Suprapubic skin (tissue), 4 donors: ENCODE results near the gene PGBD5. TPM values are rescaled to one million over a fixed set of nuclear protein-coding genes. Genes with fewer than 3 reads are reported as not detected.

Experiments used
- DNase-seq, 2 donors: peaks; one replicate each; pipeline ENCODE4 v3.0.0-alpha.2; 2019; ENCODE audit warnings: low spot score in 2 of 2
- H3K27ac ChIP-seq: fragments of 200-600 bp; sonication (generic); one replicate; pipeline ENCODE4 v1.5.1; 2019
- H3K27me3 ChIP-seq: fragments of 200-600 bp; sonication (generic); one replicate; pipeline ENCODE4 v1.5.1; 2019
- H3K36me3 ChIP-seq: fragments of 200-600 bp; sonication (generic); one replicate; pipeline ENCODE4 v1.5.1; 2019
- H3K4me1 ChIP-seq: fragments of 200-600 bp; sonication (generic); one replicate; pipeline ENCODE4 v1.5.1; 2019
- H3K4me3 ChIP-seq: fragments of 200-600 bp; sonication (generic); one replicate; pipeline ENCODE4 v1.5.1; 2019; ENCODE audit warnings: mild to moderate bottlenecking
- H3K9me3 ChIP-seq: fragments of 200-600 bp; sonication (generic); one replicate; pipeline ENCODE4 v1.5.1; 2019
- CTCF ChIP-seq, 2 donors: fragments of 200-600 bp in 1 of 2; fragments of 450-650 bp in 1 of 2; sonication (generic) in 1 of 2; IDR thresholded peaks; one replicate each; pipeline ENCODE4 v1.5.1; 2016 to 2019; ENCODE audit warnings: antibody characterized with exemption in 2 of 2, mild to moderate bottlenecking in 1 of 2, moderate library complexity in 1 of 2
- EP300 ChIP-seq: sonication (generic); formaldehyde crosslinking; IDR thresholded peaks from one replicate; pipeline ENCODE4 v1.6.1; 2017; ENCODE audit warnings: antibody characterized with exemption
- POLR2A ChIP-seq, 2 donors: fragments of 450-650 bp; IDR thresholded peaks; one replicate each; pipeline ENCODE4 v1.6.1; 2017; ENCODE audit warnings: antibody characterized with exemption in 2 of 2, mild to moderate bottlenecking in 2 of 2, moderate library complexity in 2 of 2
- POLR2AphosphoS5 ChIP-seq, 3 donors: sonication (generic); formaldehyde crosslinking; IDR thresholded peaks; one replicate each; pipeline ENCODE4 v1.6.1; 2017; ENCODE audit warnings: antibody characterized with exemption in 3 of 3
- WGBS: methylation state at CpG from one replicate; pipeline ENCODE4 v1.1.5; 2018; 5-methylcytosine and 5-hydroxymethylcytosine counted together
- total RNA-seq, 4 donors: library from RNA; depleted of rRNA; stranded (reverse); fragments of >200 nt; gene quantifications; one replicate each; pipeline ENCODE4 v1.1.0, GENCODE V29; 2016

Gene PGBD5
- total RNA-seq, 4 donors from 2014 or later, result 0.16 to 1.4 (median 0.51) TPM

- TF ChIP-seq EP300, result no peak
- TF ChIP-seq POLR2AphosphoS5 (IDR thresholded peaks at IDR 0.05), result no peak
- TF ChIP-seq POLR2A (IDR thresholded peaks at IDR 0.05), result no peak
- TF ChIP-seq CTCF (IDR thresholded peaks at IDR 0.05), result no peak
These were observed 137.3 kb downstream of the PGBD5 start for GRCh38 chr1:230288641-230289349.

GRCh38 chr1:230287674-230288315 is 138.3 kb downstream of the PGBD5 start:
- H3K27ac ChIP-seq, result no peak overlapping the region
- TF ChIP-seq POLR2A (IDR thresholded peaks at IDR 0.05) (no peak), EP300 (no peak), POLR2AphosphoS5 (IDR thresholded peaks at IDR 0.05) (no peak), CTCF (IDR thresholded peaks at IDR 0.05) (no peak)
- WGBS, result 64% methylated on average over 14 of the region's 17 CpGs
- H3K4me1 ChIP-seq, result no peaks in the 10 kb centered on the region
- H3K9me3 ChIP-seq, result no peaks in the 10 kb centered on the region
- H3K27me3 ChIP-seq, result peaks cover 7% of the 10 kb centered on the region
- peak in 1 of 2 donors; percentile 40 for DNase-seq
- peaks cover under 1% of the 10 kb centered on the region for H3K36me3 ChIP-seq
- no peak overlapping the region for H3K4me3 ChIP-seq

More at GRCh38 chr1:230288641-230289349, 137.3 kb downstream of the PGBD5 start:
- DNase-seq, result peak in 1 of 2 donors; percentile 55
- H3K27ac ChIP-seq, result no peak overlapping the region
- 87% methylated on average over 10 of the region's 14 CpGs for WGBS
- H3K4me3 ChIP-seq, result no peak overlapping the region
- H3K9me3 ChIP-seq, result no peaks in the 10 kb centered on the region
- H3K4me1 ChIP-seq, result no peaks in the 10 kb centered on the region
- no peaks in the 10 kb centered on the region for H3K36me3 ChIP-seq
- H3K27me3 ChIP-seq, result peaks cover 16% of the 10 kb centered on the region

GRCh38 chr1:230286890-230287269 is 139.3 kb downstream of the PGBD5 start:
- 67% methylated on average over 10 of the region's 10 CpGs for WGBS
- no peaks in the 10 kb centered on the region for H3K9me3 ChIP-seq
- TF ChIP-seq CTCF (IDR thresholded peaks at IDR 0.05), result no peak
- TF ChIP-seq EP300, result no peak
- TF ChIP-seq POLR2AphosphoS5 (IDR thresholded peaks at IDR 0.05), result no peak
- no peak for TF ChIP-seq POLR2A (IDR thresholded peaks at IDR 0.05)

GRCh38 chr1:230286166-230286889 is 139.8 kb downstream of the PGBD5 start:
- peaks cover 3% of the 10 kb centered on the region for H3K36me3 ChIP-seq
- H3K4me1 ChIP-seq, result no peaks in the 10 kb centered on the region
- H3K4me3 ChIP-seq, result no peak overlapping the region
- H3K9me3 ChIP-seq, result no peaks in the 10 kb centered on the region
- no peak overlapping the region for H3K27ac ChIP-seq
- H3K27me3 ChIP-seq, result no peaks in the 10 kb centered on the region
- 92% methylated on average over 21 of the region's 21 CpGs for WGBS
- TF ChIP-seq EP300, result no peak
- TF ChIP-seq POLR2AphosphoS5 (IDR thresholded peaks at IDR 0.05), result no peak
- TF ChIP-seq CTCF (IDR thresholded peaks at IDR 0.05), result no peak
- no peak for TF ChIP-seq POLR2A (IDR thresholded peaks at IDR 0.05)
- DNase-seq, result no peak

More at GRCh38 chr1:230286890-230287269, 139.3 kb downstream of the PGBD5 start:
- DNase-seq, result peak in 1 of 2 donors; percentile 33
- Histone ChIP-seq H3K4me1 (no peaks in the 10 kb centered on the region), H3K27me3 (peaks cover 2% of the 10 kb centered on the region), H3K36me3 (peaks cover 3% of the 10 kb centered on the region), H3K27ac (no peak overlapping the region), H3K4me3 (no peak overlapping the region)

GRCh38 chr1:230285351-230285750 is 140.8 kb downstream of the PGBD5 start:
- TF ChIP-seq CTCF (IDR thresholded peaks at IDR 0.05) (no peak), POLR2A (IDR thresholded peaks at IDR 0.05) (no peak), POLR2AphosphoS5 (IDR thresholded peaks at IDR 0.05) (no peak), EP300 (no peak)
- Histone ChIP-seq H3K4me3 (no peak overlapping the region), H3K36me3 (peaks cover 9% of the 10 kb centered on the region), H3K4me1 (no peaks in the 10 kb centered on the region), H3K27me3 (no peaks in the 10 kb centered on the region), H3K9me3 (no peaks in the 10 kb centered on the region), H3K27ac (no peak overlapping the region)
- DNase-seq, result peak; percentile 29 to 60
- WGBS, result 82% methylated on average over 7 of the region's 7 CpGs
